ENCODE data around the gene SLC37A2.
A peak's percentile ranks its signal among the peaks of the same experiment; 100 is the strongest.

The SLC37A2 gene

GRCh38 chr11:125111343-125112207, 48.5 kb downstream of the SLC37A2 start, which contains the start of gene TMEM218:
TMEM218 (minus strand) TSS chr11:125111626; CDS start chr11:125102241, 9,385 bp downstream.
- DNase-seq = peak; percentile 94

DNA sequence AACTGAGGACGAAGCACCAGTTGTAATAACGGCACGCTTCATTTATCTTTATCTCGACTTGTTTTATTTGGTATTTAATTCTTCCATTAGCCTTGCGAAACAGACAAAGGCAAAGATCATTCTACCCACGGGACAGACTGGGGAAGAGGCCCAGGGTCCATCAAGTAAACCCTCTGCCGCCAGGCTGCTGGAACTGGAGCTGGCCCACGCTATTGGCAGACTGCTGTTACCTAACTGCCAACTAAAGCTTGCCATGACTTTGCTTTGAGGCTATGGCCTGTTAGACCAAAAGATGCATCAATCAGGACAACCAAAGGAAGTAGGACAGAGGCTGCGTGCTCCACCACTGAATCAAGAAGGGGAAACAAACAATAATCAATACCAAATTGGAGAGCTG, 49.1 kb downstream of the SLC37A2 start:
- DNase-seq = no peak

- no peak for DNase-seq
These were observed 51.4 kb downstream of the SLC37A2 start for GRCh38 chr11:125114518-125114917.

DNA sequence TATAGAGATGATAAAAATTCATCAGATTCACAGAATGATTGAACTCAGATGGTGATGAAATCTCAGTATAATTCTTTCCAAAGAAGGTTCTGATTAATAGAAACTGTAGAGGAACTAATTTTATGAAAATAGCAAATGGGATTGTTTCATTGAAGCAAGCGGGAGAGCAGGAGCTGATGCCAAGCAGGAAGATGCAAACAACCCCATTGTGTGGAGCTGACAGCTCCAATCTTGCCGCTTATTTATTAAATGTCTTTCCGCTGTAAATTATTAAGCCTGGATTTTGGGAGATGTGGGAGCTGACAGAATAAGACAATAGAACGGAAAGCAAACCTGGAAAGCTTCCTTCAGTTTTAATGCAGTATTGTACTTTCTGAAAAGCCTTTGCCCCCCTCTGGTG, 54.3 kb downstream of the SLC37A2 start:
- no peak for DNase-seq

DNA sequence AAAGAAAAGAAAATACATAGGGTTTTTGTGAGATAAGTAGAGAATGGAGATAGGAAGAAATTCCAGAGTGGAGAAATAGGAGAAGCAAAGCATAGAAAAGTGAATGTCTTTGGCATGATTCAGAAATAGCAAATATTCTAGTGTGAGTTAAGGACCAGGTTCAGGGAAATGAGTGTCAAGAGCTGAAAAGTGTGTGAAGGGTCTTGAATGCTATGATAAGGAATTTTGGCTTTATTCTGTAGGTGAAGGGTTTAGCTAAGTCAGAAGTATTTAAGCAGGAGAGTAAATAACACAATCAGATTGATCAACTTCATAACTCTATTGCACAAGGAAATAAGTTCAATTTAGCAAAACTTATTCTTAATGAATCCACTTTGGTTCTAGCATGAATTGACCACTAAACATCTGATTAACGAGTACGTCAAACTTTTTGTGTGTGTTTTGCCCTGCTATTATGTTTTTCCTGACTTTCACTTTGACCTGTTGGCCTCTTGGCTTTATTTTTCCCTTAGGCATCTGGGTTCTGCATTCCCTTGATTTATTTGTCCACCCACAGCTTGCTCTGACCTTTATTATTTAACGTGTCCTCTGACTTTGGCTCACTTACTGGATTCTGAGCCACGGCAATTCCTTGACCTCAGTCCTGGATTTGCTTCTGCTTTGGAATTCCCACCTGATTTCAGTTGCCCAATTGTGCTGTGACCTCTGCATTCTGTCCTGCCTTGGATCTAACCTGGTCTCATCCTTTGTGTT, 60.3 kb downstream of the SLC37A2 start:
- no peak for DNase-seq

DNA sequence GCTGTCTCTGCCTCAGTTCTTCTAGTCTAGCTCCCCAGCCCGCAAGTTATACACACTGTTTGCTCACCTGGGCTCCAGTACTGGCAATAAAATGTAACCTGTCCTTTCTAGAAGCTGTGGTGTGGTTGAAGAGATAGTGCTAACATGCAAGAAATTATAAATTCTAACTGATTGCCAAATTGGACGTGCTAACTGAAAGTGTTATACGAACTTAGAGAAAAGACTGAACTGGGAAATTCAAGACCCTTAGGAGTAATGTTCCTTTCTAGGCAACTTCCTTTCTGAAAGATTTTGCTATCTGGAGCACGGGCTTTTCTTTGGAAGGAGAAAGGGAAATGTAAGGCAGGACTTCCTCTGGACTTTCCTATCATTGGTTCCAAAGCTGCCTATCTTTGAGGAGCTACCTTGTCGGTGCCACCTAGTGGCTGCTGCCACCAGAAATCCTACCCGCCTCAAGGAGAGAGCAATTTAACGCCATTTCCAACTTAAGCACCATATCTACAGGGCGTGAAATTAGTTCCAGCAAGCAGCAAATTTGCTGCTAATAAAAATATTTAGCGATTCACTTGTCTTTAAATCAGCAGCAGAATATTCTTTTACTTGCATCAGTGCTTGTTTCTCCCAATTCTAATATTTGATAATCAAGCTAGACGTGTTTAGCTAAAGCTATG, 61.0 kb downstream of the SLC37A2 start:
- peak; percentile 49 for DNase-seq

DNA sequence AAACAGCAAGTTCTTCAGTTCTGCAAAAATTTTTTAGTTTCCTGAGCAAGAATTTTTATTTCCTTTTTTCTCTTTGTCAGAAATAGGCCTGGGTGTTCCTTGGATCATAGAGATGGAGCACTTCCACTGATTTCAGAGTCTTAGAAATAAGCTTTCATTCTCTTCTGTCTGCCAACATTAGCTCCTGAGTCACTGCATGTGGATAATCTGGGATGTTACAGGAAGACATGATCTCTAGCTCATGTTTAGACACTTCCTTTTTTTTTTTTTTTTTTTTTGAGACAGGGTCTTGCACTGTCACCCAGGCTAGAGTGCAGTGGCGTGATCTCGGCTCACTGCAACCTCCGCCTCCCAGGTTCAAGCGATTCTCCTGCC, 61.5 kb downstream of the SLC37A2 start:
- no peak for DNase-seq

DNA sequence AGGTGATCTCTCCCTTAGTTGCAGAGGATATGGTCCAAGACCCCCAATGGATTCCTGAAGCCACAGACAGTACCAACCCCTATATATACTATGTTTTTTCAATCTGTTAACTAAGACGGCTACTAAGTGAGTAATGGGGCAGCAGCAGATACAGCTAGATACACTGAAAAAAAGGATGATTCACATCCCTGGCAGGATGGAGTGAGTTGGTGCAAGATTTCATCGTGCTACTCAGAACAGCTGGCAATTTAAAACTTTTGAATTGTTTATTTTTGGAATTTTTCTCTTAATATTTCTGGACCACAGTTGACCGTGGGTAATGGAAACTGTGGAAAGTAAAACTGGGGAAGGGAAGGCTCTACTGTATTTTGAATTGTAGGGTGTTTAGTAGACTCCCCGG, 65.3 kb downstream of the SLC37A2 start:
- no peak for DNase-seq

DNA sequence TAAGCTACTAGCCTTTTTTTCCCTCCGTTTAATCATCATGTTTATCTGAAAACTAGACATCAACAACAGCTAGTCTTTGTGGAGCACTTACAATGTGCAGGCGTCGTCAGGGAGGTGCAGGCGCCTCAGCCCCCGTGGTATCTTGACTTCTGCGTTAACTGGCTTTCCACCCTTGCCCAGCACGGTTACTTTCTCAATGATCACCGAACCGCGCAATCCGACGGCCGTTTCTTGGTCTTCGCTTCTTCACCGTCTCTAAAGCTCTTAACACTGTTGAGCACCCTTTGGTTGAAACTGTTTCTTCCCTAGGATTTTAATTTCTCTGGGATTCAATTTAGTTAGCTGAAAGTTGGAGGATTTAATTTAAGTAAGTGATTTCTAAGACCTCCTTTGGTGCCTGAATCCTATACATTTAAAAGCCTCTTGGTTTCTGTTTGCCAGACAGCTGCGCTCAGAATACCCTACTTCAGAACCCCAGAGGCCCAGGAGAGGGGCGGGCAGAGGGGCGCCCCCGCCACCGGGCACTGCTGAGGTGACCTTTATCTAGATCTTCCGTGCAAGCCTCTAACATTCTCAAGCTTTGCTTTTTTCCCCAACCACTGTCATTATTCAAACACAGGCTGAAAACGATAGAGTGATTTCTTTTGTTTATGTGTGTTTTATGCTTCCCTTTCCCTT, 66.3 kb downstream of the SLC37A2 start:
- DNase-seq = no peak

DNA sequence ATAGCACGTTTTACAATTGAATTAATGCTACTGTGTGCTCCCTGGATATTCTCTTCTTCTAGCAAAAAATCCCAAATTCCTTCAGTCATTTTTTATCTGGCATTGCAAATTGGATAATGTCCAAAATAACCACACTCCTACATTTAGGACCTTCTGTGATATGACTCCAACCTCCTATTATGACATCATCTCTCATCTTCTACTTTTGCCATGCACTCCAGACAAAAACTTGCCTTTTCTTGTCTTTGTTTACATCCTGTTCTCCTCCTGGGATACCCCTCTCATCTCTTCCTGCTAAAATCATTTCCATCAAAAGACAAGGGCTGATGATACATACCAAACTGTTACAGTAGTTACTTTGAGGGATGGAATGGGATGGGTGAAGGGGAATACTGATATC, 69.0 kb downstream of the SLC37A2 start:
- DNase-seq = no peak

GRCh38 chr11:125132596-125132995, 69.5 kb downstream of the SLC37A2 start:
- no peak for DNase-seq

DNA sequence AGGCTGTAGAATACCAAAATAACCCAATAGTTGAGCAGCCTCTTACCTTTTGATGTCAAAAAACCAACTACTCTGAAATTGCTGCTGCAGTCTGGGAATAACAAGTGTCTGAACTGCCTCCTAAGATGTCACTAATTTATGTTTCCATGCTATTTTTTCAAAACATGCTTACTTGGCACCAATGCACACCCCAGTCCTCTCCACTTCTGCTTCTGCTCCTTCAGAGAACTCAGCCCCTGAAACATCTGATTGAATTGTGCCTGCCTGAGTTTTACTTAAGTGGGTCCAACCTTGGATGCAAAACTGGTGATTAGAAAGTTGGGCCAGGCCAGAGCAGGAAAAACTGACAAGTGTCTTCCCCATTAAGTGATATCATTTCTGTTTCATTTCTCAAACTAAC, 72.9 kb downstream of the SLC37A2 start:
- no peak for DNase-seq

GRCh38 chr11:125138966-125139365, 75.9 kb downstream of the SLC37A2 start:
- DNase-seq = no peak

- no peak for DNase-seq
These were observed 76.7 kb downstream of the SLC37A2 start for GRCh38 chr11:125139778-125140177.
